ENCODE data around the gene CD46.

CD46 gene

GRCh38 chr1:207811319-207811718, 59.5 kb downstream of the CD46 start:
- no peak for DNase-seq (ENCODE audit: low spot score)
- in situ Hi-C loops (cut with MboI; ENCODE audit: low sequenced_read_pairs, unreplicated experiment) = no loop called here
- TF ChIP-seq CTCF (IDR thresholded peaks at IDR 0.05; ENCODE audit: borderline replicate concordance, control extremely low read depth, extremely low read depth, insufficient read depth, missing control alignments) = no peak

DNA sequence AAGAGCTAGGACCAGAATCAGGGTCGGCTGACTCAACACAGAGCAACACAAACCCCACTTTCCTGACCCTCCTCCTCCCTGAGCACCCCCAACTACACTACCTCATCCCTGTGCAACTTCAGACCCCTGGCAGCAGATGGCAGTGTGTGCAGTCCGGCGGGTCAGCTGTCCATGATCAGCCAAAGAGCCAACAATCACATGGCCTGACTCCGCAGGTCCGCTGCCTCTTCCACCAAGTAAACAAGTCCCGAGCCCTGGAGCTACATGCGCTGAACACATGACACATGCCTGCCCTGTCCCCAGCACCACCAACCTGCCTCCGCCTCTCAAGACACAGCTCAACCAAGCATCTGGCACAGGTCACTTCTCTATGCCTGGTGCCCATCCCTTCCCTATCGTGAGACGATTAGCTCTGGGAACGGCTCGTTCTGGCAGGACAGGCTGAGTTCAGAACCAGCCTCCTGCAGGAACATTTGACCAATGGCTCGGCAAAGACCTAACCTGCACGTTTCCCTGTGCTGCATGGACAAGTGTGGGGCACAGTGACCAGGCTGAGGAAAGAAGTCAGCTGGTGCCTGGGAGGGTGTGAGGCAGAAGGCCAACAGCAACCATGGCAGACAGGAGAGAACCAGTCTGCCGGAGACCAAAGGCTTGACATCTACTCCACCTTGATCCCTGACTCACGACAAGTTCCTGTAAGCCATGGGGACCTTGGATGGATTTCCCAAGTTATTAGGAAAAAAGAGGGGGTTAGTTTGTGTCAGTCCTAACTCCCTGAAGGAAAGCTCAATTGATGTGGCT, 60.3 kb downstream of the CD46 start:
- peak; percentile 43 for TF ChIP-seq CTCF (IDR thresholded peaks at IDR 0.05; ENCODE audit: borderline replicate concordance, control extremely low read depth, extremely low read depth, insufficient read depth, missing control alignments)
- in situ Hi-C loops (cut with MboI; ENCODE audit: low sequenced_read_pairs, unreplicated experiment) = no loop called here
- DNase-seq (ENCODE audit: low spot score) = peak; percentile 51

GRCh38 chr1:207812778-207813511, 61.1 kb downstream of the CD46 start:
- in situ Hi-C loops (cut with MboI; ENCODE audit: low sequenced_read_pairs, unreplicated experiment) = no loop called here
- no peak for DNase-seq (ENCODE audit: low spot score)
- TF ChIP-seq CTCF (IDR thresholded peaks at IDR 0.05; ENCODE audit: borderline replicate concordance, control extremely low read depth, extremely low read depth, insufficient read depth, missing control alignments) = no peak

GRCh38 chr1:207813512-207813881, 61.6 kb downstream of the CD46 start:
- DNase-seq (ENCODE audit: low spot score) = no peak

GRCh38 chr1:207813946-207814345, 62.1 kb downstream of the CD46 start:
- in situ Hi-C loops (cut with MboI; ENCODE audit: low sequenced_read_pairs, unreplicated experiment) = no loop called here
- DNase-seq (ENCODE audit: low spot score) = no peak

More at GRCh38 chr1:207813512-207813881, 61.6 kb downstream of the CD46 start:
- in situ Hi-C loops (cut with MboI; ENCODE audit: low sequenced_read_pairs, unreplicated experiment) = no loop called here
- no peak for TF ChIP-seq CTCF (IDR thresholded peaks at IDR 0.05; ENCODE audit: borderline replicate concordance, control extremely low read depth, extremely low read depth, insufficient read depth, missing control alignments)

DNA sequence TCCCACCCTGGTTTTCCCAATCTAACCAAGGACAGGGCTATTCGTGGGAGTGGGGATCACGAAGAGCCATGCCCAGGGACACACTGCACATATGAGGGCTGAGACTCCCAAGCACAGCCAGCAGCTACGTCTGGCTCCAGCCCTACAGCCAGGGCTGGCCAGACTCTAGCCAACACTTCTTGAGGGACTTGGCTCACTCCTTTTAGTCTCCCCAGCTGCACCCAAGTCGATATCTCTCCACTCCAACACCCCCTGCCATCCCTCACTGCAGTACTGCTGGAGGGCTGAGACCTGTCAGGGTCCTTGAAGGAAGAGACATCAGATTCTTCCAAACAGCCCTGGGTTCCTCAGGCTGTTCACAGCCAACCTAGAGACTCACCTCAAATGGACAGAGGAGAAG, 62.6 kb downstream of the CD46 start:
- DNase-seq (ENCODE audit: low spot score) = no peak
- in situ Hi-C loops (cut with MboI; ENCODE audit: low sequenced_read_pairs, unreplicated experiment) = no loop called here
- no peak for TF ChIP-seq CTCF (IDR thresholded peaks at IDR 0.05; ENCODE audit: borderline replicate concordance, control extremely low read depth, extremely low read depth, insufficient read depth, missing control alignments)

More at GRCh38 chr1:207813946-207814345, 62.1 kb downstream of the CD46 start:
- TF ChIP-seq CTCF (IDR thresholded peaks at IDR 0.05; ENCODE audit: borderline replicate concordance, control extremely low read depth, extremely low read depth, insufficient read depth, missing control alignments) = no peak
